SU-DHL-6 (cell line): Measurements from ENCODE around the gene KLHL8.

ENCODE experiments used
- H2AFZ ChIP-seq: fragments of 200-600 bp; sonication (generic); 2 replicates; pipeline ENCODE4 v1.6.1; 2014; ENCODE audit warnings: low read depth, mild to moderate bottlenecking, moderate library complexity, mixed read lengths, antibody characterized with exemption, low read length; ENCODE audit not compliant: severe bottlenecking
- H3F3A ChIP-seq: fragments of 200-600 bp; shearing (Covaris generic); 2 replicates; pipeline ENCODE4 v1.6.0; 2016; ENCODE audit warnings: antibody characterized with exemption, mild to moderate bottlenecking; ENCODE audit not compliant: insufficient read depth
- H3K27ac ChIP-seq: fragments of 200-600 bp; sonication (generic); 2 replicates; pipeline ENCODE4 v1.5.1; 2016; ENCODE audit warnings: low read depth, mild to moderate bottlenecking, low read length, moderate library complexity, mixed read lengths
- H3K27me3 ChIP-seq: fragments of 200-600 bp; sonication (generic), shearing (Covaris generic); 2 replicates; pipeline ENCODE4 v1.6.0; 2014; ENCODE audit warnings: mild to moderate bottlenecking, low read length
- H3K36me3 ChIP-seq: fragments of 200-600 bp; sonication (generic); 2 replicates; pipeline ENCODE4 v1.6.1; 2014; ENCODE audit warnings: mild to moderate bottlenecking, low read length, mixed read lengths
- H3K4me2 ChIP-seq: fragments of 300-600, 200-600 bp; shearing (Covaris generic), sonication (generic); 2 replicates; pipeline ENCODE4 v1.6.0; 2014; ENCODE audit warnings: low read length, low read depth, mild to moderate bottlenecking; ENCODE audit not compliant: poor library complexity, severe bottlenecking
- H3K4me3 ChIP-seq: fragments of 200-600 bp; sonication (generic); 2 replicates; pipeline ENCODE4 v1.5.1; 2014; ENCODE audit warnings: antibody characterized with exemption, low read length, mild to moderate bottlenecking, mixed read lengths; ENCODE audit not compliant: insufficient read depth, poor library complexity, severe bottlenecking
- H3K79me2 ChIP-seq: fragments of 200-600 bp; sonication (generic); 2 replicates; pipeline ENCODE4 v1.6.1; 2014; ENCODE audit warnings: mild to moderate bottlenecking, low read length, moderate library complexity; ENCODE audit not compliant: insufficient read depth
- H3K9ac ChIP-seq: fragments of 200-600 bp; sonication (generic); 2 replicates; pipeline ENCODE4 v1.7.0; 2014; ENCODE audit warnings: mild to moderate bottlenecking, low read length
- H3K9me2 ChIP-seq: fragments of 200-600 bp; sonication (generic); replicated peaks from 2 replicates; pipeline ENCODE4 v1.6.1; 2014; ENCODE audit warnings: low read length; ENCODE audit not compliant: insufficient read depth
- H3K9me3 ChIP-seq: fragments of 200-600 bp; sonication (generic); 2 replicates; pipeline ENCODE4 v1.6.1; 2014; ENCODE audit warnings: low read length, mixed read lengths; ENCODE audit not compliant: insufficient read depth
- H4K20me1 ChIP-seq: fragments of 200-600 bp; sonication (generic); 2 replicates; pipeline ENCODE4 v1.6.1; 2014; ENCODE audit warnings: low read depth, mild to moderate bottlenecking, antibody characterized with exemption, low read length, moderate library complexity, mixed read lengths
- CTCF ChIP-seq: fragments of 200-600 bp; sonication (generic); IDR thresholded peaks from one replicate; pipeline ENCODE4 v1.5.1; 2017; ENCODE audit warnings: antibody characterized with exemption, mild to moderate bottlenecking, low read length, moderate library complexity; ENCODE audit not compliant: insufficient read depth, poor library complexity, severe bottlenecking
- EZH2phosphoT487 ChIP-seq: fragments of 200-600 bp; sonication (generic), shearing (Covaris generic); conservative IDR thresholded peaks from 2 replicates; pipeline ENCODE4 v1.6.1; 2018; ENCODE audit warnings: mild to moderate bottlenecking, antibody characterized with exemption, low read length, moderate library complexity, mixed read lengths

Gene KLHL8

GRCh38 chr4:87114245-87115062 lies 106.0 kb downstream of the KLHL8 start:
- no peak overlapping the region for H2AFZ ChIP-seq
- H3F3A ChIP-seq: no peaks in the 10 kb centered on the region
- no peak overlapping the region for H3K4me2 ChIP-seq
- H4K20me1 ChIP-seq: no peaks in the 10 kb centered on the region
- H3K27me3 ChIP-seq: no peaks in the 10 kb centered on the region
- TF ChIP-seq EZH2phosphoT487: no peak
- no peak for TF ChIP-seq CTCF
- H3K9me2 ChIP-seq: no peaks in the 10 kb centered on the region
- H3K36me3 ChIP-seq: no peaks in the 10 kb centered on the region
- no peak overlapping the region for H3K4me3 ChIP-seq
- H3K9ac ChIP-seq: no peak overlapping the region
- H3K9me3 ChIP-seq: no peaks in the 10 kb centered on the region
- no peaks in the 10 kb centered on the region for H3K79me2 ChIP-seq
- no peak overlapping the region for H3K27ac ChIP-seq

GRCh38 chr4:87112063-87112462 lies 108.4 kb downstream of the KLHL8 start:
- no peaks in the 10 kb centered on the region for H3K36me3 ChIP-seq
- TF ChIP-seq EZH2phosphoT487 (no peak), CTCF (no peak)
- H3K9ac ChIP-seq: no peak overlapping the region

More at GRCh38 chr4:87112063-87112462, 108.4 kb downstream of the KLHL8 start:
- no peaks in the 10 kb centered on the region for H3K27me3 ChIP-seq
- H2AFZ ChIP-seq: no peak overlapping the region
- no peaks in the 10 kb centered on the region for H3K9me3 ChIP-seq
- no peaks in the 10 kb centered on the region for H3F3A ChIP-seq
- H3K4me3 ChIP-seq: no peak overlapping the region
- H3K27ac ChIP-seq: no peak overlapping the region
- H4K20me1 ChIP-seq: no peaks in the 10 kb centered on the region
- no peaks in the 10 kb centered on the region for H3K79me2 ChIP-seq
- H3K4me2 ChIP-seq: no peak overlapping the region
- no peaks in the 10 kb centered on the region for H3K9me2 ChIP-seq
